ENCODE data around the gene RTTN.

RTTN gene

DNA sequence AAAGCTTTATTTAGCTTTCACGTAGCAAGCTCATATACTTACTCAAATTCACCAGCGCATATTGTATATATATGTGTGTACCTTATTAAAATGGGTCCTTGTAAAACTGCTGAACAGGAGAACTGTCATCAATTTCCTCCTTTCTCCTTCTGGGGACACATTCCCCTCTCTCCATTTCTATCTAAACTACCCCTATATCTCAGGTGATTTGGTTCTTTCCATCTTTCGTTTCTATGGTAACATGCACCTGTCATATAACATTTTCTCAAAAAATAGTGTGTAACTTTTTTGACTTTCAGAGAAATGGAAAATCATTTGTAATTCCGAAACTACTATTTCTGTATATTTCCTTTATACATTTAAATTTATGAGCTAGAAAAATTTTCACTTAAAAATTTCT is 174.3 kb downstream of the RTTN start:
- DNase-seq (ENCODE audit: low read depth in 2 of 2, low spot score in 1 of 2): no peak

GRCh38 chr18:70030728-70031127 is 174.8 kb downstream of the RTTN start:
- no peak for DNase-seq (ENCODE audit: low read depth in 2 of 2, low spot score in 1 of 2)

- DNase-seq (ENCODE audit: low read depth in 2 of 2, low spot score in 1 of 2): no peak
Observed at GRCh38 chr18:70029163-70029562, 176.3 kb downstream of the RTTN start.

- no peak for DNase-seq (ENCODE audit: low read depth in 2 of 2, low spot score in 1 of 2)
Observed at GRCh38 chr18:70028734-70029133, 176.8 kb downstream of the RTTN start.

DNA sequence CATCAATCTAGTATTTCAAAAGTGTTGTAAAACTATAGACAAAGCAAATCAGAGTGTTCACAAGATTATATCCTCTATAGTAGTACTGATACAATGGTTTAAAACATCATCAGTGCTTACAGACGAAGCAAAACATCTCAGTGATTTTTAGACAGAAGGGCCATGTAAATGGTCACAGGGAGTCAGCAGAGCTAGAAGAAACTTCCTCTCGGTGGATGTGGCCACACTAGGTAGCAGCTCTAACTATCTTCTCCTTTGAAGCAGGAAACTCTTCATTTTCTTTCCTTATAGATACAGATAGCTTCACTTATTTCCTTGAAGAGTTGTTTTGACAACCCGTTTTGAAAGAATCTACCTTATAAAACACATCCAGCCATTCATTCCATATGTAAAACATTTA is 177.4 kb downstream of the RTTN start:
- DNase-seq (ENCODE audit: low read depth in 2 of 2, low spot score in 1 of 2): no peak

- no peak for DNase-seq (ENCODE audit: low read depth in 2 of 2, low spot score in 1 of 2)
Observed at GRCh38 chr18:70025580-70025979, 179.9 kb downstream of the RTTN start.

DNA sequence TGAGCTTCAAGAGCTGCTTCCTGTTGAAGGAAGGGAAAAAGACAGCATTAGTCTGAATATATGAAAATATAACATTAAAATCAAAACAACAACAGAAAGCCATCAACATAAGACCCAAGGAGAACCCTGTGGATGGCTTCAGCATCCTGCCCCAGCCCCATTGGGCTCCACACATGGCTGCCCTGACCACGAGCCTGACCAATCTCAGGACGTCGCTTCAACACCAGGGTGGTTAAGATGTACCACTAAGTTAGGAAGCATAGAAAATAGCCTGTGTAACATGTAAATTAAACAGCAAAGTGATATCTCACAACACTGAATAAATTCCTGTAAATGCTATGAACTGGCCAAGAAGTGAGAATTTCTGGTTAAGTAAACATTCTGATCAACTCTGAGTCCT is 180.7 kb downstream of the RTTN start:
- no peak for DNase-seq (ENCODE audit: low read depth in 2 of 2, low spot score in 1 of 2)

GRCh38 chr18:70024093-70024492 is 181.4 kb downstream of the RTTN start:
- DNase-seq (ENCODE audit: low read depth in 2 of 2, low spot score in 1 of 2): no peak

- DNase-seq (ENCODE audit: low read depth in 2 of 2, low spot score in 1 of 2): no peak
Observed at GRCh38 chr18:70022636-70023035, 182.9 kb downstream of the RTTN start.

DNA sequence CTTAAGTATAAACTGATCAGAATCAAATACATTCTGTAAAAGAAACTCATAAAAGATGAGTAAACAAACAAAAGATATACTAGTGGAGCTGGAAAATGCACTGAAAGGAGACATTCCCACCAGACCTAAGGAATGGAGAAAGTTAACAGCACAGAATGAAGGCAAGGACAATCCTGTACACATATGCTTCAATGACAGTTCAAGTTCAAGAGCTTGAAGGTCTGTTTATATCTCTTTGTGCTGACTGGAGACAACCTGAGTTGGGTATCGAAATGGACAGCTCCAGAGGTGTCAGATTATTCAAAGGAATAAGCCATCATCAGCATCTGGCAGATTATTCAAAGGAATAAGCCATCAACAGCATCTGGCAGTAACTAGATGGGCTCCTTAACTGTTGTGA is 184.0 kb downstream of the RTTN start:
- no peak for DNase-seq (ENCODE audit: low read depth in 2 of 2, low spot score in 1 of 2)

- no peak for DNase-seq (ENCODE audit: low read depth in 2 of 2, low spot score in 1 of 2)
Observed at GRCh38 chr18:70021043-70021442, 184.4 kb downstream of the RTTN start.

DNA sequence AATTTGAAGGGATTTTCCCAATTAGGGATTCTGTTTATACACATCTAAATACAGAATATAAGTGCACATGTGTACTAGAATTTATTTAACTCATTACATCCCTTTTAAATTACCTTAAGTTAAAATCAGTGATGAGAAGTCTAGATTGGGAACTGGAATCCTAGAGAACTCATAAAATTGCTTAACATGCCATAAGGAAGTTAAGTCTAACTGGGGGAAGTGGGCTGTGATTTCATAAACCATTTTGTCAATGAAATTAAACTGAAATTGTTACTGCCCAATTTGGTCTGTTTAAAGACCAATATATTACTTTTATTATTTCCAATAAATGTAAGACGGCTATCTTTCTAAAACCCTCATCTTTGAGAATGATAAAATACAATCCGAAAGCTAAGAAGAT is 185.5 kb downstream of the RTTN start:
- DNase-seq (ENCODE audit: low read depth in 2 of 2, low spot score in 1 of 2): no peak

DNA sequence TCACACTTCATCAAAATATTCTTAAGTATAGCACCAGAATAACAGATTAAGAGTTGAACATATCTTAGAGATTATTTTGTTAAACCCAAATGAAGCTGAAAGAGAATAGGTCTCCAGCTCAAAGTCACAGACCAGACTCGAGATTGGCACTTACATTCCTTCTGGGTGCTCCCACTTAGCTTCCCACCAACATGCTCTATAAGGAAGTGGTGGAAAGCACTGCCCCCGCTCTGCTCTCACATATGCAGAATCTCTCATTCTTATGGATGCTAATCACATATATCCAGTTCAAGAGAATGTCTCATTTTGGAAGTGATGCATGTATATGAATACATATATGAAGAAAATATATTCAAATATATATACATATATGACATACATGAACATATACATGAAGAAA is 186.4 kb downstream of the RTTN start:
- DNase-seq (ENCODE audit: low read depth in 2 of 2, low spot score in 1 of 2): no peak

DNA sequence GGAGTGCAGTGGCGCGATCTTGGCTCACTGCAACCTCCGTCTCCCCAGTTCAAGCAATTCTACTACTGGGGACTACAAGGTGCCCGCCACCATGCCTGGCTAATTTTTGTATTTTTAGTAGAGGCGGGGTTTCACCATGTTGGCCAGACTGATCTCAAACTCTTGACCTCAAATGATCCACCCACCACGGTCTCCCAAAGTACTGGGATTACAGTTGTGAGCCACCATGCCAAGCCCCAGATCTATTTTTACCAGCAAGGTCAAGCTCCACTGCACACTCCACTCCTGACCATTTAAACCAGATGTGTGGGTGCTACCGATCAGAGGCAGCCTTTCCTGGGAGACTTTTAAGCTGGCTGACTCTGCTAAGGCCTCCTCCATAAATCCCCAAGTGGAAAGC is 190.4 kb downstream of the RTTN start:
- DNase-seq (ENCODE audit: low read depth in 2 of 2, low spot score in 1 of 2): no peak

- DNase-seq (ENCODE audit: low read depth in 2 of 2, low spot score in 1 of 2): no peak
Observed at GRCh38 chr18:70005580-70005979, 199.9 kb downstream of the RTTN start.

GRCh38 chr18:70004696-70005095 is 200.8 kb downstream of the RTTN start:
- no peak for DNase-seq (ENCODE audit: low read depth in 2 of 2, low spot score in 1 of 2)

- DNase-seq (ENCODE audit: low read depth in 2 of 2, low spot score in 1 of 2): no peak
Observed at GRCh38 chr18:69999656-70000055, 205.8 kb downstream of the RTTN start.

DNA sequence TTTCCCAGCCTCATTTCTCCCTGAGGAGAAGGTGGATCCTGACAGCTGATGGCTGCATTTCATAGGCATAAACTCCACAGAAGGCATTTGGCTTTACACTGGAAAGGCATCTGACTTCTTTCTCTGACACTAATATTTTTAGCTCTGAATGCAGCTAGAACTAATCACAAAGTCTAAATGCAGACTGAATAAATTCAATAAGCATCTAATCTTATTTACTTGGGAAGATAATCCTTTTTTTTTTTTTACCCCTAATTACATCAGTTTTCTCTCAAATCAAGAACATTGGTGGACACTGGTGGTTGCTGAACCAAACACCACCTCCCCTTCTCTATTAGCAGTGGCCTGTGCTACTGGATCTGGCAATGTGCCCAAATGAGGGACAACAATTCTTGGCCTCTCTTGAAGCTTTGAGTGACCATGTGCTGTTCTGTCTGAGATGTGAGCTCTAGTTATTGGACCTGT is 206.9 kb downstream of the RTTN start:
- no peak for DNase-seq (ENCODE audit: low read depth in 2 of 2, low spot score in 1 of 2)

DNA sequence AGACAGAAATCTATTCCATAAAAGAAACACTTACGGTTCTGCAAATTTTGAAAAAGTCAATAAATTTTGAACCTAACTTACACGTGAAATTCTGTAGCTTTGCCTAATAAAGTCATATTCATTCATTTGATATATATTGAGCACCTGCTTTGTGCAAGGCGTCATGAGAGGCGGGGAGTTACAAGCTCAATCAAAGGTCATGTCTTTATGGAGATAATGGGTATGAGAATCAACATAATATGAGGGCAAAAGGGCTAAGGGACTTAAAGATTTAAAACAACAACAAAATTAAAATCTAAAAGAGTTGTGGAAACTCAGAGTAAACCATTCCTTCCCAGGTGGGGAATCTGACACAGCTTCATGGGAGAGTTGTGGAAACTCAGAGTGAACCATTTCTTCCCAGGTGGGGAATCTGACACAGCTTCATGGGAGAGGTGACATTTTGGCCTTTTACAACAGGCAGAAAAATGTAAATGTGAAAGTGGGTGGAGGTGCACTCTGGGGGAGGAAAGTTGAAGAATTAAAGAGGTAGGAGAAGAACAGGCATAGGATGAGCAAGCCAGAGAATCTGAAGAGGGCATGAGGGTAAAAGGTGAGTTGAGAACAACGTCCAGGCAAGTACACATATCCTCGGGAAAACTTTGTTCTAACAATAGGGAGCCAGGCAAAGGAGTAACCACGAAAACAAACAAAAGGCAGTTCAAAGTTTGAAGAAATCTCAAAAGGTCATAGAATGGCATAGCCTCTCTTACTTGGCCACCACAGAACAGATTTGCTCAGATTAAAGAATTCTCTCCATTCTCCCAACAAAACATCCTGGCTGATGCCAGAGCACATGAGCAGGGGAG is 208.3 kb downstream of the RTTN start:
- no peak for DNase-seq (ENCODE audit: low read depth in 2 of 2, low spot score in 1 of 2)

- DNase-seq (ENCODE audit: low read depth in 2 of 2, low spot score in 1 of 2): no peak
Observed at GRCh38 chr18:69996417-69996816, 209.1 kb downstream of the RTTN start.

DNA sequence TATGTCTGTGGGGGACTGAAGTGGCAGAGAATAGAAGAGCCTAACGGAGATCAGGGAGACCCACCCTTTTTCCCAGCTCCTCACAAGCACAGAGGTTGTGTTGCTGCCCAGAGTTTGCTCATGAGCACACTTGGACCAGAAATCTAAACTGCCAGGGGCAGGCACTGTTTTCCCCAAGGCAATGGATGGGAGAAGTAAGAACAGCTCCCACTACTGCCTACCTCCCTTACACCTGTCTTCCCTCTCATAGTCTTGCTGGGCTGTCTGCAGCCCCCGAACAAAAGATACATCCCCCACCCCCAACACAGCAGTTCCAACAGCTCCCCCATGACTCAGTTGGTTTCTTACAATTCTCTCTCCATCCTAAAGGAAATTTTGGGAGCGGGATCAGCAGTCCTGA is 209.7 kb downstream of the RTTN start:
- no peak for DNase-seq (ENCODE audit: low read depth in 2 of 2, low spot score in 1 of 2)

DNA sequence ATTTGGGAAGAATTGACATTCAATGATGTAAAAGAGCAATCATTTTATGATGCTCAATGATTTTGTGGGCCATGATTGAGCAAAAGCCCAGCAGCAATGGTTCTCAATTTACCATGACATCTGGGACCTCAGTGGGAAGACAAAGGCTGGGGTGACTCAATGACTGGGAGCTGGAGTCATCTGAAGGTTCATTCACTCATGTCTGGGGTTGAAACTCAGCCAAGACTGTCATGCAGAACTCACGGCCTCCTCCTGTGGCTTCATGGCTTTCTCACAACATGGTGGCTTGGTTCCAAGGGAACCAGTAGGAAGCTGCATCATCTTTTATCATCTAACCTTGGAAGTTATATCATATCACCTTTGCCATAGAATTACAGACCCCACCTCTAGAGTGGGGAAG is 212.7 kb downstream of the RTTN start:
- DNase-seq (ENCODE audit: low read depth in 2 of 2, low spot score in 1 of 2): no peak

GRCh38 chr18:69987870-69988269 is 217.6 kb downstream of the RTTN start:
- DNase-seq (ENCODE audit: low read depth in 2 of 2, low spot score in 1 of 2): no peak

Measured in stimulated activated CD8-positive, alpha-beta memory T cell treated with anti-CD3 and anti-CD28 coated beads, Interleukin-4, amount 100 ng/mL, for 4 hours (primary cell).